UCSD-AML1 (cell line): ENCODE results near the gene PDE4D.

Source experiments
- DNase-seq: peaks from one replicate; lab custom pipeline; 2025; ENCODE audit not compliant: unreplicated experiment; lab: John Stamatoyannopoulos, UW

PDE4D gene

GRCh38 chr5:59746241-59746765 is 147.2 kb downstream of the PDE4D start:
- DNase-seq = no peak

- no peak for DNase-seq
Measured at GRCh38 chr5:59745415-59745863, 148.1 kb downstream of the PDE4D start.

GRCh38 chr5:59744531-59744992 is 149.0 kb downstream of the PDE4D start:
- no peak for DNase-seq

GRCh38 chr5:59741599-59741998 is 151.9 kb downstream of the PDE4D start:
- DNase-seq = no peak

GRCh38 chr5:59738024-59738423 is 155.5 kb downstream of the PDE4D start:
- DNase-seq = no peak

GRCh38 chr5:59732806-59733205 is 160.7 kb downstream of the PDE4D start:
- no peak for DNase-seq

- DNase-seq = no peak
Measured at GRCh38 chr5:59732301-59732700, 161.2 kb downstream of the PDE4D start.

GRCh38 chr5:59731809-59732208 is 161.7 kb downstream of the PDE4D start:
- DNase-seq = no peak

- no peak for DNase-seq
Measured at GRCh38 chr5:59729820-59730219, 163.7 kb downstream of the PDE4D start.

GRCh38 chr5:59729357-59729756 is 164.2 kb downstream of the PDE4D start:
- no peak for DNase-seq

GRCh38 chr5:59728356-59728755 is 165.2 kb downstream of the PDE4D start:
- no peak for DNase-seq

GRCh38 chr5:59727186-59727585 is 166.3 kb downstream of the PDE4D start:
- no peak for DNase-seq

GRCh38 chr5:59725392-59725767 is 168.1 kb downstream of the PDE4D start:
- no peak for DNase-seq

- peak; percentile 10 for DNase-seq
Measured at GRCh38 chr5:59724482-59725391, 168.8 kb downstream of the PDE4D start.

GRCh38 chr5:59722874-59723273 is 170.7 kb downstream of the PDE4D start:
- DNase-seq = no peak

GRCh38 chr5:59721741-59722140 is 171.8 kb downstream of the PDE4D start:
- no peak for DNase-seq

- no peak for DNase-seq
Measured at GRCh38 chr5:59720063-59720462, 173.5 kb downstream of the PDE4D start.

GRCh38 chr5:59716966-59717500 is 176.5 kb downstream of the PDE4D start:
- DNase-seq = no peak

GRCh38 chr5:59716029-59716428 is 177.5 kb downstream of the PDE4D start:
- DNase-seq = no peak

GRCh38 chr5:59715228-59715627 is 178.3 kb downstream of the PDE4D start:
- DNase-seq = no peak

GRCh38 chr5:59713498-59713844 is 180.1 kb downstream of the PDE4D start:
- DNase-seq = no peak

- DNase-seq = no peak
Measured at GRCh38 chr5:59712836-59713497, 180.6 kb downstream of the PDE4D start.
